HG03175 (cell line): ENCODE results near the gene GUCY1B1.

ENCODE experiments used
- ATAC-seq: cut with Tn5 transposase; IDR thresholded peaks from one replicate; pipeline ENCODE4 v1.9.1; 2021; ENCODE audit warnings: mild to moderate bottlenecking, moderate library complexity; ENCODE audit not compliant: unreplicated experiment

The GUCY1B1 gene

DNA sequence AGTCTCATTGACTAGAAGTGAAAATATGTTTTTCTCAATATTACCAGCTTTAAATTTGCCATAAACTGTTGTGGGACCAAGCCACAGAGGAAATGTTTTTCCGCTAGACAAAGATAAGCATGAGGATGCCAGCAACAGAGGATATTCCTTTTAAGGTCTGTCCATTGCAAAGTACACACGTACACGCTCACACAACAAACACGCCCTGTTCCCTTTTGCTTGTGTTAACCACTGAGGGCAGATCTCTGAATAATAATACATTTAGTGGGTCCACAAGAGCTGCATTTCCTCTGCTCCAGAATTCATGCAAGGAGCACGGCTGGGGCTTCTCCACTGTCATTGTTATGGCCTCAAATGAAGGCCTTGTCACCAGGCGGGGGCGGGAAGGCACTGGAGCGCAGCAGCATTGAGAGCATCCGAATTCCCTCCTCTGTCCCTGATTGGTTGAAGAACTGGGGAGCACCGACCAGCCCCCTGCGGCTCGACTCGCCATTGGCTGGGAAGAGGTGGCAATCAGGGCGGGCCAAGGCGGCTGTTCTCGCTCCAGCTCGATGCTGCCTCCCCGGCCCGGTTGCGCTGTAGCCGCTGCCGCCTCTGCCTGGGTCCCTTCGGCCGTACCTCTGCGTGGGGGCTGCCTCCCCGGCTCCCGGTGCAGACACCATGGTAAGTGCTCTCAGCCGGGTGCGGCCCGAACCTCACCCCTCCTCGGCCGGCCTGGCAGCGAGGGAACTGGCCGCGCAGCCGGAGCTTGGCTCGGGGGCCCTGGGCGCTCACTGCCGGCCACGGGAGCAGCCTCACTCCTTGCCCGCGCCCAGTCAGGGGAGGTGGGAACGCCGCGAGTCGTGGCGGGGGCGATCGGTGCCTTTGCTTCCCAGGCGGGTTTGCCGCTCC lies at the start of gene GUCY1B1:
Gene GUCY1B1, plus strand, starts transcription at position 541 of the 891 bp plus-strand sequence. Its CDS starts 120 bp downstream, at position 661.
- ATAC-seq = peak; percentile 96

GRCh38 chr4:155709918-155710317 lies 48.9 kb upstream of the GUCY1B1 start:
- no peak for ATAC-seq

DNA sequence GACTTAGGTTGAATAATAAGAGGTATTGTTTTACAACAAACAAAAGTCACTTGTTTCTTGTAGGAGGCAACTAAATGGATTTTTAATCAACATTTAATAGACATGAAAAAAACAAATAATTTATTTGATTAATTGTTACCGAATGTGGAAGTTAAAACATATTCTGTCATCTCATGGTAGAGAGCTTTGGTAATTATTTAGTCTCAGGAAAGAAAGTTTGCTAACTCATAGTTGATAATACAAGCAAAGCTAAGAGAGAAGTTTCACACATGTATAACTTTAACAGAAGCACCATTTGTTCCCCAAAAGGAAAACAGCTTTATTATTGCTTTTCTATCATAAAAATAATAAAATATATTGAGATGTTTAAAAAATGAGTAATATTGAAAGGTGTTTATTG lies 47.3 kb upstream of the GUCY1B1 start:
- no peak for ATAC-seq

DNA sequence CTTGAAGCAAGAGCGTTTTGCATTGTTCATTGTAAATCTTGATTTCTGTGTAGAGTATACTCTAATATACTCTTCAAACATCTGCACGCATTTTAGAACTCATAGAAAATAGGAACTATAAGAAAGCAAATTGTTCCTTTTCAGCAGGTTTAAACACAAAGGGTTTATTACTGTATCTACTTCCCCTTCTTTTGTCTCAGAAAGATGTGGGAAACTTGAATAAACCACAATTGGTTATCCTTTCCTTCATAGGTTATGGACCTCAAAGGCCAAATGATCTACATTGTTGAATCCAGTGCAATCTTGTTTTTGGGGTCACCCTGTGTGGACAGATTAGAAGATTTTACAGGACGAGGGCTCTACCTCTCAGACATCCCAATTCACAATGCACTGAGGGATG lies 46.0 kb upstream of the GUCY1B1 start:
- no peak for ATAC-seq

DNA sequence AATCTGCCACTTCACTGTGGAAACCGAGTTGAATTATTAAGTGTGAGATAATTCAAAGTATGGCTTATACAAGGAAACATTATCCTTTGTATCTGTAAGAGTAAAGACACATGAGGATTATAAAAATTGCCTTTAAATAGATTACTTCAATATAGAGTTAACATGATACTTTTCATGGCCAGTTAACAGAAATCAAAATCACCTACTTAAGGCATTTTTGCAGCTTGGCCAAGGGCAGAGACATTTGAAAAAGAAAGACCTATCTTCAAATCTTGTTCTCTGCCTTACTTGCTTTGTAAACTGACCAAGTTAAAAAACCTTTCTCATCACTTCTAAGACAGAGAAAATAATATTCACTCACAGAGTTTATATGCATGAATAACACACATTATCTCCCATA lies 44.9 kb upstream of the GUCY1B1 start:
- no peak for ATAC-seq

- ATAC-seq = no peak
Measured at GRCh38 chr4:155722336-155722735, 36.5 kb upstream of the GUCY1B1 start.

GRCh38 chr4:155722816-155723499 lies 35.9 kb upstream of the GUCY1B1 start:
- ATAC-seq = no peak

GRCh38 chr4:155724731-155725130 lies 34.1 kb upstream of the GUCY1B1 start:
- no peak for ATAC-seq

GRCh38 chr4:155734065-155734464 lies 24.8 kb upstream of the GUCY1B1 start:
- no peak for ATAC-seq

DNA sequence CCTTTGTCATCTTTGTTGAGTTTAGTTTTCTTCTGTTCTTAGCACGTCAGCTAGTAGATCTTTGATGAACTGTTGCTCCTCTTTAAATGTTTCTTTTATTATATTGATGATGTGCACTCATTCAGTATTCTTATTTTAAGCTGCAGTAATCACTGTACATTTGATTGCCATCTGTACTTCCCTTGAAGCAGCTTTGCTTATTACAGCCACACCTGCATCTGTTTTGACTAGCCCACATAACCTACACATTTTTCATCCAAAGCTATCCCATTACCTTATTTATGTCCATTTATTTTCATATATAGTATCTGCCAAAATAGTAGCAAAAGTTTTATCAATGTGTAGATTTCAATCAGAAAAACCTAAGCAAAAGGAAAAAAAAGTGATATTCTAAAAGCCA lies 23.9 kb upstream of the GUCY1B1 start:
- ATAC-seq = no peak

- ATAC-seq = no peak
Measured at GRCh38 chr4:155735496-155735895, 23.3 kb upstream of the GUCY1B1 start.

- no peak for ATAC-seq
Measured at GRCh38 chr4:155738548-155738947, 20.3 kb upstream of the GUCY1B1 start.

DNA sequence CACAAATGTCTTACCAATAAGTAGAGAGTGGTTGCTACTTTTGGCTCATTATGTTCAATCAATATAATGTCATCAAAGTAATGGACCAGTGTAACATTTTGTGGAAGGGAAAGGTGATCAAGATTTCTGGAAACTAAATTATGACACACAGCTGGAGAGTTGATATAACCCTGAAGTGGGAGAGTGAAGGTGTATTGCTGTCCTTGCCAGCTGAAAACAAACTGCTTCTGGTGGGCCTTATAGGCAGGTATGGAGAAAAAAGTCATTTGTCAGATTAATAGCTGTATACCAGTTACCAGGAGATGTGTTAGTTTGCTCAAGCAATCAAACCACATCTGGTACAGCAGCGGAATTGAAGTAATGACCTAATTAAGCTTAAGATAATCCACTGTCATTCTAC lies 17.3 kb upstream of the GUCY1B1 start:
- no peak for ATAC-seq

DNA sequence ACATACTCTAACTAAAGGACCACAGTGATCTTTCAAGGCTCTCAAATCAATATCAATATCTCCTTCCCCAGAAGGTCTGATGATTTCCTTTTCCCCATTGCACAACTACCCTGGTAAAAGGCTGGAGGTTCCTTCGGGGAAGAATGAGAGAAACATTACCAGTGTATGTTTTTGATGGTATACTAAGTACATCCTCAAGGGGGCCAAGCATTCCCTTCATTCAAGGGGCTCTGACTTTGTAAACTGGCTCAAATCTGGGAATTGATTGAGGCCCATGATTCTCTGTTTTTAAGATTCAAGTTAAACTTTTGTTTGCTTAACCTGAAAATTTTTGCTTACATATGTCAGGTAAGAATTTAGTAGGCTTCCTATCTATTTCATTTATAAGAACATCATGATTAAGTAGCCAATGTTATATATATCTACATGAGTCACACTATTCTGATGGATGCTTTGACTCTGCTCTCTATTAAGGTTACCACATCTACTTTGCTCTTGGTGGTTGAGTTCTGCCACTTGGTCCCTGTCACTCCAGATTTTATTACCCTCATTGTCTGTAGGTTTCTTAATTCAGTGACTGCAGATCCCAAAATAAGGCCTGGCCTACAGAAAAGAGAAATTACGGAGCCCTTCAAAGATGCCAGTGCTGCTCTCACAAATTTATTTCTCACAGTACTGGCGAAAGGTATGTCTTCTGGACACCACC lies 16.4 kb upstream of the GUCY1B1 start:
- ATAC-seq = no peak

- ATAC-seq = no peak
Measured at GRCh38 chr4:155745984-155746383, 12.8 kb upstream of the GUCY1B1 start.

GRCh38 chr4:155748039-155748438 lies 10.8 kb upstream of the GUCY1B1 start:
- no peak for ATAC-seq

DNA sequence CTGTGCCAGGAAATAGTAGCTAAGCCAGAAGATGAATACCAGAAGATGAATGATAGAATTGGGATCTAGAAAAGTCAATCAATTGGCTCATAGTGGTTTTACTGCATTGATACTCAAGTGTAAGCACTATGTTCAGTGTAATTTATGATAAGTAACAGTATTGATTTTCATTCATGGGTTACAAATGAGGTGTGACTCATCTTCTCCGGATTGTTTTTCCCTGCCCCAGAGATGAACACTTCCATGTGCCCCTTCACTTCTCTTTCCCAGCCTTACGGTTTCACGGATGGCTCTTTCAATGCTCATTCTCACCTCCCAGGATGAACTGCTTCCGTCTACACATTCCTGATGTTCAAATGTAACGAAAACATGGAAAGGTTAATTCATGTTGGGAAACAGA lies 9.8 kb upstream of the GUCY1B1 start:
- ATAC-seq = no peak

GRCh38 chr4:155751569-155751968 lies 7.3 kb upstream of the GUCY1B1 start:
- ATAC-seq = no peak

- ATAC-seq = no peak
Measured at GRCh38 chr4:155757745-155758265, 1.0 kb upstream of the GUCY1B1 start.

DNA sequence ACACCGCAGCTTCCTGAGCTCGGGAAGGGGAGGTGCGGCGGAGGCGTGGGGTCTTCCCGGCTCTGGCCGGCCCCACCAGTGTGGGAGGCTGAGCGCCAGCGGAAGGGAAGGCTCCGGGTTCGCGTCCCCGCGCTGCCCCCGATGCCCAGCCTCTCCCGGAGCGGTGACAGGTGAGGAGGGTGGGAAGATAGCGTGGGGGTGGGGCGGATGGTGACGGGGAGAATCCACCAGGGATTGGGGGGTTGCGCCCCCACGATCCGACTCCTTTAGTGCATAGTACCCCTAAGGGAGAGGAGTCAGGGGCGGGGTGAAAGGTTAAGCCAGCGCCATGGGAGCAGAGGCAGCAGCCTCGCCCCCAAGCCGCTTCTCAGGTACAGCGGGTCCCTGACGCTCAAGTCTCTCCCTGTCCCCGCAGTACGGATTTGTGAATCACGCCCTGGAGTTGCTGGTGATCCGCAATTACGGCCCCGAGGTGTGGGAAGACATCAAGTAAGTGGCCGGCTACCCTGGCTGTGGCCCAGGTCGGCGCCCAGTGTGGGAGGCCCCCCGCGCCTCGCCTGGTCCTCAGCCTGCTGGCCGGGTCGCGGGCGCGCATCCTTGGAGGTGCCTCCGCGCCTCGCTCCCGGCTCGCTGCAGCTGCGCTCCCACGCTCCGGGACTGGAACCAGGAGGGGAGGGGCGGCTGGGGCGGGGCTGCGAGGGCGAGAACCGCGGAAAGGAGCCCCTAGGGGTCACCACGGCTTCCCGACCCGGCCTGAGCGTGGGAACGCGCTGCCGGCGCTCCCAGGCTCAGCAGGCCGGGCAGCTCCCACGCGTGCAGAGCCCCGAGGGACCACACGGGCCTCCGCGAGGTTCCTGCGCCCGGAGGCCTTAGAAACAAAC lies 791 bp downstream of the GUCY1B1 start:
- ATAC-seq = peak; percentile 17
